Lower leg skin (tissue), 3 donors: ENCODE measurements around the gene PPP1R11.

ENCODE experiments used
- POLR2A ChIP-seq, 2 donors: fragments of 450-650 bp; IDR thresholded peaks; one replicate each; pipeline ENCODE4 v1.6.1; 2016 to 2017; ENCODE audit warnings: antibody characterized with exemption in 2 of 2, mild to moderate bottlenecking in 1 of 2, moderate library complexity in 1 of 2
- TF ChIP-seq, protein P1 (sequence below), 3 donors: fragments of 450-650 bp; IDR thresholded peaks; one replicate each; pipeline ENCODE4 v1.5.1; 2016; ENCODE audit warnings: antibody characterized with exemption in 3 of 3, mild to moderate bottlenecking in 3 of 3, moderate library complexity in 2 of 3

DNA sequence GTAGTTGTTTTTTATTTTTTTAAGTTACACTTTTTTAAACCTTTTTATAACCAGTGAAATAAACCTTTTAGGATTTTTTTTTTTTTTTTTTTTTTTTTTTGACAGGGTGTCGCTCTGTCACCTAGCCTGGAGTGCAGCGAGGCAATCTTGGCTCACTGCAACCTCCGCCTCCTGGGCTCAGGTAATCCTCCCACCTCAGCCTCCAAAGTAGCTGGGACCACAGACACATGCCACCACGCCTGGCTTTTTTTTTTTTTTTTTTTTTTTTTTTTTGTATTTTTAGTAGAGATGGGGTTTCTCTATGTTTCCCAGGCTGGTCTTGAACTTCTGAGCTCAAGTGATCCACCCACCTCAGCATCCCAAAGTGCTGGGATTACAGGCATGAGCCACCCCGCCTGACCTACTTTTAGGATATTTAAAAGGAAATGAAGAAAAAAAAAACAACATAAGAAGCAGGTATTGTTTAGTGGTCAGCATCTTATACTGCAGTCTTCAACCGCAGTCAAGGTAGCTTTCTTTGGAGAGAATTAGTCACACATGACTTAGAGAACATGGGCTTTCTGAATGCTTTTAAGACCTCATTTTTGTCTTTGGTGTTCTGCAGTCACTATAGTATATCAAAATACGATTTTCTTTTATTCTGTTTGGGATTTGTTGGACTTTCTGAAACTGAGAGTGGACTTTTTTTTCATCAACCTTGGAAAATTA lies 4.4 kb upstream of the PPP1R11 start:
- TF ChIP-seq, protein P1, sequence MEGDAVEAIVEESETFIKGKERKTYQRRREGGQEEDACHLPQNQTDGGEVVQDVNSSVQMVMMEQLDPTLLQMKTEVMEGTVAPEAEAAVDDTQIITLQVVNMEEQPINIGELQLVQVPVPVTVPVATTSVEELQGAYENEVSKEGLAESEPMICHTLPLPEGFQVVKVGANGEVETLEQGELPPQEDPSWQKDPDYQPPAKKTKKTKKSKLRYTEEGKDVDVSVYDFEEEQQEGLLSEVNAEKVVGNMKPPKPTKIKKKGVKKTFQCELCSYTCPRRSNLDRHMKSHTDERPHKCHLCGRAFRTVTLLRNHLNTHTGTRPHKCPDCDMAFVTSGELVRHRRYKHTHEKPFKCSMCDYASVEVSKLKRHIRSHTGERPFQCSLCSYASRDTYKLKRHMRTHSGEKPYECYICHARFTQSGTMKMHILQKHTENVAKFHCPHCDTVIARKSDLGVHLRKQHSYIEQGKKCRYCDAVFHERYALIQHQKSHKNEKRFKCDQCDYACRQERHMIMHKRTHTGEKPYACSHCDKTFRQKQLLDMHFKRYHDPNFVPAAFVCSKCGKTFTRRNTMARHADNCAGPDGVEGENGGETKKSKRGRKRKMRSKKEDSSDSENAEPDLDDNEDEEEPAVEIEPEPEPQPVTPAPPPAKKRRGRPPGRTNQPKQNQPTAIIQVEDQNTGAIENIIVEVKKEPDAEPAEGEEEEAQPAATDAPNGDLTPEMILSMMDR (IDR thresholded peaks at IDR 0.05): no peak
- TF ChIP-seq POLR2A (IDR thresholded peaks at IDR 0.05): no peak
